Stomach smooth muscle (tissue), 2 donors: Measurements from ENCODE around the gene AATK.

Experiments used
- H3K27ac ChIP-seq: one replicate; pipeline ENCODE4 v1.7.0; 2013; ENCODE audit warnings: mild to moderate bottlenecking, low read length, inconsistent platforms
- H3K27me3 ChIP-seq, 2 donors: one replicate each; pipeline ENCODE4 v1.7.0; 2013; ENCODE audit warnings: low read length in 2 of 2; ENCODE audit not compliant: insufficient read depth in 2 of 2, control insufficient read depth in 1 of 2
- H3K36me3 ChIP-seq, 2 donors: one replicate each; pipeline ENCODE4 v1.7.0; 2013; ENCODE audit warnings: low read length in 2 of 2; ENCODE audit not compliant: control insufficient read depth in 2 of 2, insufficient read depth in 2 of 2
- H3K4me1 ChIP-seq: one replicate; pipeline ENCODE4 v1.7.0; 2013; ENCODE audit warnings: low read length; ENCODE audit not compliant: control insufficient read depth, insufficient read depth
- H3K4me3 ChIP-seq, 2 donors: one replicate each; pipeline ENCODE4 v1.7.0; 2013; ENCODE audit warnings: low read length in 2 of 2
- H3K9ac ChIP-seq, 2 donors: one replicate each; pipeline ENCODE4 v1.7.0; 2013; ENCODE audit warnings: low read length in 2 of 2, mild to moderate bottlenecking in 1 of 2
- H3K9me3 ChIP-seq, 2 donors: one replicate each; pipeline ENCODE4 v1.7.0; 2013; ENCODE audit warnings: low read length in 2 of 2; ENCODE audit not compliant: control insufficient read depth in 2 of 2
- donor health status: healthy.
- donor health status: Pancreatic carcinoma.

Gene AATK

DNA sequence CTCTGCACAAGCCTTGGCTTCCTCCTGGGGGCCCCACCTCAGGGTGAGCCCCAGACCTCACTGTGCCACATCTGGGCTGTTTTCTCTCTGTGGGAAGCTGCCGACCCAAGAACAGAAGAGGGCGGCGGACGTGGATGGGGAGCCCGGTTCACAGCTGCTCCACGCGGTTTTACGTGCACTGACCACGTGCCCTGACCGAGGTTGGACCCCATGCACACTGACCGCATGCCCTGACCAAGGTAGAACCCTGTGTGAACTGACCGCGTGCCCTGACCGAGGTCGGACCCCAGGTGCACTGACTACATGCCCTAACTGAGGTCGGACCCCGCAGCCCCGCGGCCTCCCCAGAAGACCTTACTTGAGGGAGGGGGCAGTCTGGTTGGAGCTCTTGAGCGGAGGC, 37.1 kb upstream of the AATK start:
- peaks cover 6% of the 10 kb centered on the region for H3K4me1 ChIP-seq
- H3K36me3 ChIP-seq: no peaks in the 10 kb centered on the region

DNA sequence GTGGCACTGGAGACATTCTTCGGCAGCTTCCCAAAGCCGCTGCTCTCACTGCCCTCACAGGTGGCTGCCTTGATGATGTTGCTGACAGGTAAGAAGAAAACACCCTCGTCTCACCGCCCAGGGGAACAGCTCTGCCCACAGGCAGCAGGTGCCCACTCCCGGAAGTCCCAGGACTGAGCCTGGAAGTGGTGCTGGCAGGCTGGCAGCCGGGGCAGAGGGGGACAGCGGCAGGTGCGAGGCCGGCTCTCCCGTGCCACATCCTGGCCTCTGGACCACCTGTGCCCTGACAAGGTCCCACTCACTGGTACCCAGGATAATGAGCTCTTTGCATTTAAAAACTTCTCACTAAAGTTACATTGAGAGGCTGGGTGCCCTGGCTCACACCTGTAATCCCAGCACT, 36.3 kb upstream of the AATK start:
- Histone ChIP-seq H3K4me3 (no peak overlapping the region), H3K36me3 (no peaks in the 10 kb centered on the region)

More for the DNA sequence above, 37.1 kb upstream of the AATK start:
- Histone ChIP-seq H3K9ac (no peak overlapping the region), H3K27ac (no peak overlapping the region), H3K9me3 (no peaks in the 10 kb centered on the region), H3K4me3 (no peak overlapping the region), H3K27me3 (no peaks in the 10 kb centered on the region)

DNA sequence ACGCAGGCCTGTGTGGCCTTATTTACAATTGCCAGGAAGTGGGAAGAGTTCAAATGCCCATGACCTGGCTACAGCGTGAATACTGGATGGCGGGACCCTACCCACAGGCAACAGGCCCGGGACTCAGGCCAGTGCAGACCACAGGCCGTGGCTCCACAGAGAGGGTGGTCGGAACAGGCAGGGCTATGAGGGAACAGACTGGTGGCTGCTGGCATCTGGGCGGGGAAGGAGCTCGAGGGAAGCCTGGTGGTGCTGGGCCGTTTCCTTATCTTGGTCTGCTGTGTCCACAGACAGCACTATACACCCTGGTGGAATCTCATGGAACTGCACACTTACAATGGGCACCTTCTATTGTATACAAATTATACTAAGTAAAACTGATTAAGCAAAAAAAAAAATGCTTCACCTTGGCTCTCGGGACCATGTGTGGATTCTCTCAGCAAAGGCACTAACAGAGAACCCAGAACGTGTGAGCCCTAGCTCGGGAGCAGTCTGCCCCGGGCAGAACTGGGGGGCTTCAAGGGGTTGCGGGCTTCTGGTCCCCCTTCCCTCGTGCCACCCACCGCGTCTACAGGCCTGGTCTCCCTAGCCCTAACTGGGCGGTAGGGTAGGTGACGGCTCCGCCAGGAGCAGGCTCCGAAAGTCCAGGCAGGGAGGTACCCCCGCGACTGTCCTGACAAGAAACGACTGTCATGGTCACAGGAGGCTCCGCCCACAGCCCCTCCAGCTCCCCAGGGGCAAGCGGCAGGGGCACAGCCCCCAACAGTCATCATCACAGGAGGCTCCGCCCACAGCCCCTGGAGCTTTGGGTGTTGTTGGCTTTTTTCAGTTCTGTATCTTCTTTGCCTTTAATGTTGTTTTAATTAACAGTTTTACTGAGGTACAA, 34.9 kb upstream of the AATK start:
- Histone ChIP-seq H3K4me3 (no peak overlapping the region), H3K9ac (no peak overlapping the region), H3K9me3 (no peaks in the 10 kb centered on the region), H3K36me3 (no peaks in the 10 kb centered on the region), H3K27me3 (no peaks in the 10 kb centered on the region), H3K4me1 (peaks cover 8% of the 10 kb centered on the region), H3K27ac (no peak overlapping the region)

More for the DNA sequence above, 36.3 kb upstream of the AATK start:
- no peaks in the 10 kb centered on the region for H3K9me3 ChIP-seq
- no peaks in the 10 kb centered on the region for H3K27me3 ChIP-seq
- no peak overlapping the region for H3K9ac ChIP-seq
- H3K4me1 ChIP-seq: peaks cover 6% of the 10 kb centered on the region
- H3K27ac ChIP-seq: no peak overlapping the region

DNA sequence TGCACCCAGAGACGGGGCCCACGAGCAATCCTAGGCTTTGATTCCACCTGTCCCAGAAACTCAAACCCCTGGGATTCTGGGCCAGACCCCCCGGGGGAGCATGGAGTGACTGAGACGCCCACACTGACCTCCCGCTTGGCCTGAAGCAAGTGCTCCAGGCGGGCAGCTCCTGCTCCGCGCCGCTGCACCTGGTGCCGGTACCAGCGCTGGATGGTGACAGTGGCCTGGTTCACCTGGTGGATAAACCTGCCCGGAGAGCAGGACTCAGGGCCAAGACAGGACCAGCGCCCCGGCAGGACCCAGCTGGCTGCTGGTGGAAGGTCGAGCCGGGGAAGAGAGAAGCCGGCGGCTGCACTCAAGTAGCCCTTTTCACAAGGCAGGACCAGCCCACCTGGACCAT, 34.2 kb upstream of the AATK start:
- H3K27ac ChIP-seq: no peak overlapping the region
- H3K4me1 ChIP-seq: peaks cover 15% of the 10 kb centered on the region
- no peaks in the 10 kb centered on the region for H3K27me3 ChIP-seq
- H3K9ac ChIP-seq: no peak overlapping the region
- H3K4me3 ChIP-seq: no peak overlapping the region
- H3K36me3 ChIP-seq: no peaks in the 10 kb centered on the region
- H3K9me3 ChIP-seq: no peaks in the 10 kb centered on the region

DNA sequence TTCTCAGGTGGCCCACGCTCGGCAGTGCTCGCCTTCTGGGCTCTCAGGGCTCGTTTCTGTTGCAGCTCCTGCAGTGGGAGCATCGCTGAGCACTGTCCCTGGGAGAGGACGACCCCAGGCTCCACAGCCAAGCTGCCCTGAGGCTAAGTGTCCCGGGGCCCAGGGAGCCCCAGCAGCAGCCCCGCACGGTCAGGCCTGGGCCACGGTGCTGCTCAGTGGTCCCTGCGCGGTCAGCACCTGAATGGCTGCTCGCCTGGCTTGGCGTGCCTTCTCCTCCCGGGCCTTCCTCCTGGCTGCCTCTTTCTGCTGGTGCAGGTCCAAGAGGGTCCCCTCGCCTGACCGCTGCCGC, 33.4 kb upstream of the AATK start:
- no peaks in the 10 kb centered on the region for H3K36me3 ChIP-seq
- H3K9ac ChIP-seq: no peak overlapping the region
- H3K4me1 ChIP-seq: peaks cover 19% of the 10 kb centered on the region
- H3K4me3 ChIP-seq: no peak overlapping the region
- H3K27me3 ChIP-seq: no peaks in the 10 kb centered on the region
- H3K27ac ChIP-seq: no peak overlapping the region
- H3K9me3 ChIP-seq: no peaks in the 10 kb centered on the region

DNA sequence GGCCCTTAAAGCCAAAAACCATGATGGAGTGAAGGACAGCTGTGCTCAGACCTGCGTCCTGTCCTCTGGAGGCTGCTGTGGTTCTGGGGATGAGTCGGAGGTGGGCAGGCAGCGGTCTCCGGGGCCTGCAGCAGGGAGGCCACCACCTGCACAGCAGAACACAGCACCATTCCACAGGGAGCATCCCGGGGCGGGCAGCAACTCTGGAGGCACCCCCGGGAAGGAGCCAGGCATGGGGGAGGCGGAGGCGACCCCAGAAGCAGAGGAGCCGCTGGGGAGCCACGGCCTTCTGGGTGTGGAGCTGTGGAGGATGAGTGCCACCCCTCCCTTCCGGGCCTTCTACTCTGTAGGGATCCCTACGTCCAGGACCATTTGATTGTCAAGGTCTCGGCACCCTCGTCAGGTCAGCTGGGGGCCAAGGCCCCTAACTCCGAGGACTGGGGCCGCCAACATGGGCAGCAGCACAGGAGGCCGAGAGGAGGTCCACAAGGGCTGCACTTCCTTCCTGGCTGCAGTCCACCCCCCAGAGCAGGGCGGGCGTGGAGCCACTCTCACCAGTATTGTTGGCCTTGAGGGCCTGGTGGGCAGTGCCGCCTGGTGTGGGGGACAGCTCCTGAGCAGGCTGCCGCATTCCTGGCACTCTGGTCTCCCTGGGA, 32.9 kb upstream of the AATK start:
- H3K27me3 ChIP-seq: no peaks in the 10 kb centered on the region
- H3K9ac ChIP-seq: no peak overlapping the region
- no peaks in the 10 kb centered on the region for H3K36me3 ChIP-seq
- no peak overlapping the region for H3K4me3 ChIP-seq
- no peaks in the 10 kb centered on the region for H3K9me3 ChIP-seq
- H3K4me1 ChIP-seq: peaks cover 22% of the 10 kb centered on the region
- H3K27ac ChIP-seq: no peak overlapping the region

DNA sequence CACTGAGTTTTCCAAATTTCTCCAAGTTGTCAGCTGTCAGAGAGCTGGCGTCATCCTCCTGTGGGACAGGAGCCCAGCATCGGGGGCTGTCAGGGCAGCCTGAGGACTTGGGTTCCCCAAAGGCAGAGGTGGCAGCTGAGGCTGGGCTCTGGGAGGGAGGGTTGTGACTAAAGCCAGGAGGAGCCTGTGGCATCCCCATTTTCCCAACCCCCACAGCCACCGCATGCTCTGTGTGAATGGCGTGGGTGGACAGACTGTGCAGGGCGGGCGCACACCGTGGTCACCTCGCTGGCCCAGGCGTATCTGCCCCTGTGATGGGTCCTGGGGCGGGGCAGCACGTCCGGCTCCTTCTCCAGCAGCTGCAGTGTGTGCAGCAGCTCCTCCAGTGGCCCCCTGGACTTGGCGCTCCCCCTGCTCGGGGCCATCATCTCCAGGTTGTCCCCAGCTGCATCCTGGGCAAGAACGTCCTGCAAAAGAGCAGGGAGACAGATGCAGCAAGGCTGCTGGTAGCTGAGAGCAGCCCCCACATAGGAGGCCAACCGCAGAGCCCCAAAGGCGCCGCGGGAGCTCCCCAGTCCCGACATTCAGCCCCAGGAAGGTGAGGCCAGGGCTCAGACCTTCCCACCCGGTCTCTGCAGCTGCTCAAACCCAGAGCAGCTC, 31.9 kb upstream of the AATK start:
- Histone ChIP-seq H3K27me3 (no peaks in the 10 kb centered on the region), H3K4me1 (peaks cover 22% of the 10 kb centered on the region), H3K9ac (no peak overlapping the region), H3K9me3 (no peaks in the 10 kb centered on the region), H3K27ac (no peak overlapping the region), H3K36me3 (no peaks in the 10 kb centered on the region), H3K4me3 (no peak overlapping the region)

DNA sequence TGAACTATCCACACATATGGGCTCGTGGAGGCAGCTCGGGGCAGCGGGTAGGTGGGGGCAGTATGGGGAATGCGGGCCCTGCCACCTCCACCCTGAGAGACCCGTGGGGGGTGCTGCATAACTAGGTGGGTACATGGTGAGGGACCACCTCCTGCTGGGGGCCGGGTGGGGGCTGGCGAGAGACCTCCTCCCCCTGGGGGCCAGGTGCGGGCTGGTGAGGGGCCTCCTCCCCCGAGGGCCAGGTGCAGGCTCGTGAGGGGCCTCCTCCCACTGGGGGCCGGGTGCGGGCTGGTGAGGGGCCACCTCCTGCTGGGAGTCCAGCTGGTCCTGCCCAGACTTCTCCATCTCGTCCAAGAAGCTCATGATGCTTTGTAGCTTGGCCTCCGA, 31.4 kb upstream of the AATK start:
- H3K4me3 ChIP-seq: no peak overlapping the region
- no peaks in the 10 kb centered on the region for H3K36me3 ChIP-seq

DNA sequence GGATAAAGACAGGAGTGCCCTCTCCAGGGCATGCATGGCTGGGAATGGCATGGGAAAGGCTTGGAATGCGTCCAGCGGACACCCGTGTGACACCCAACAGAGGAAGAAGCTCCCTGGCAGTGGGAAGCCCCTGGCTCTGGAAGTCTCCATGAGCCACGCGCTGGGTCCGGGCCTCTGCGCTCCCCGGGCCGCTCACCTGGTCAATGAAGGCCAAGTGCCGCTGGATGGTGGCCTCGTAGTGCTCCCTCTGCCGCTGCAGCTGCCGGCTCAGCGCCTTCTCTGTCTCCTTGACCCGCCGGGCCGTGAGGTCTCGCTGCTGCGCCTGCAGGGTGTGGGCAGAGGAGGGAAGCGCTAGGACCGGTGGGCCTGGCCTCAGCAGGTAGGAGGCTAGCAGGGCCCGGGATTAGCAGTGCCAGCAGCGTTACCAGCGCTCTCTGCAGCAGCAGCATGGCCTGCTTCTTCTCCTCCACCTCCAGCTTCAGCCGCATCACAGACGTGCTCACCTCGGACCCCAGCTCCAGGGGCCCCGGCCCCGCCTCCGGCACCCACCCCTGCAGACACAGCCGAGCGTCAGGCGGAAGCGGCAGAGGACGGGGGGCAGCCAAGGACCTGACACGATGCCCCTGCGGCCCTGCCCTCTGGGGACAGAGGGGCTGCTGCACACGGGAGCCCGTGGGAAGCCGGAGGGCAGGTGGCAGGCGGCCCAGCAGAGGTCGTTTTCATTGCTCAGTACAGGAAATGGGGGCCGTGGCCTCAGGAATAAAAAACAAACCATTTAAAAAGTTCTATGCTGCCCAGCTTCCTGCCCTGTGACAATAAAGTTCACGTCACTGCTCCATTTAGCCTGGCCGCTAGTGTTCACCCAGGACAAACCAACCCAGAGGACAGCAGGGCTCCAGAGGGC, 30.7 kb upstream of the AATK start:
- Histone ChIP-seq H3K4me1 (peaks cover 22% of the 10 kb centered on the region), H3K9ac (no peak overlapping the region), H3K27me3 (no peaks in the 10 kb centered on the region), H3K9me3 (no peaks in the 10 kb centered on the region), H3K27ac (no peak overlapping the region), H3K4me3 (no peak overlapping the region), H3K36me3 (no peaks in the 10 kb centered on the region)

More for the DNA sequence above, 31.4 kb upstream of the AATK start:
- Histone ChIP-seq H3K9me3 (no peaks in the 10 kb centered on the region), H3K27ac (no peak overlapping the region), H3K27me3 (no peaks in the 10 kb centered on the region), H3K9ac (no peak overlapping the region), H3K4me1 (peaks cover 22% of the 10 kb centered on the region)

DNA sequence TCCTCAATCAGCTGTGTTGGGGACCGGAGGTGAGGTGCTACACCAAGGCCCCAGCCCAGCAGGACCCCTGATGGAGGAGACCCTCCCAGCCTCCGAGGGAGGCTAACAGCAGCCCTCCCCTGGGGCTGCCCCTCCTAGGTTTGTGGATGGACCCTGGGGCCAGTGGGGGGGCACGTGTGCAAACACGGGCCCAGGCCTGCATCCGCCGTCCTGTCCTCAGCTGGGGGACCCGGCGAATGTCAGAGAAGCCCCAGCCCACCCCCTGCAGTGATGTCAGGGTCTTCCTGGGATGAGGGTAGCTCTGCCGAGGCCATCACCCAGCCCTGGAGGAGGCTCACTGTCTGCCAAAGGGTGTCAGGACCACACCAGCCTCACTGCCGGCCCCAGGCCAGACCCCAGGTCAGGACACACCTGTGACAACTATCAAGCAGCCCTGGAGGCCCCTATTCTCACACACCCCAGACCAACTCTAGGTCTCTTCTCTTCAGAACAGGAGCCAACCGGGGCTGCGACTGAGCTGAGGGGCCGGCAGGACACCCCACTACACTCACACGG, 30.0 kb upstream of the AATK start:
- H3K36me3 ChIP-seq: no peaks in the 10 kb centered on the region
- no peak overlapping the region for H3K4me3 ChIP-seq
- H3K27me3 ChIP-seq: no peaks in the 10 kb centered on the region
- H3K9me3 ChIP-seq: no peaks in the 10 kb centered on the region
- H3K4me1 ChIP-seq: peaks cover 22% of the 10 kb centered on the region
- no peak overlapping the region for H3K27ac ChIP-seq
- no peak overlapping the region for H3K9ac ChIP-seq
